ENCODE measurements around the gene LTBP2.

The LTBP2 gene

GRCh38 chr14:74524076-74524811 lies 87.8 kb downstream of the LTBP2 start:
- DNase-seq = no peak

- DNase-seq = no peak
Measured at GRCh38 chr14:74522740-74523139, 89.3 kb downstream of the LTBP2 start.

- DNase-seq = no peak
Measured at GRCh38 chr14:74521756-74522155, 90.3 kb downstream of the LTBP2 start.

GRCh38 chr14:74519316-74520074 lies 92.5 kb downstream of the LTBP2 start:
- DNase-seq = peak in 1 of 2 experiments; percentile 35

- no peak for DNase-seq
Measured at GRCh38 chr14:74518221-74518620, 93.8 kb downstream of the LTBP2 start.

GRCh38 chr14:74517731-74518130 lies 94.3 kb downstream of the LTBP2 start:
- DNase-seq = no peak

- no peak for DNase-seq
Measured at GRCh38 chr14:74516451-74517160, 95.4 kb downstream of the LTBP2 start.

GRCh38 chr14:74515891-74516412 lies 96.1 kb downstream of the LTBP2 start:
- DNase-seq = no peak

GRCh38 chr14:74514471-74514941 lies 97.5 kb downstream of the LTBP2 start:
- peak in 1 of 2 experiments; percentile 48 for DNase-seq

- no peak for DNase-seq
Measured at GRCh38 chr14:74511966-74512830, 99.8 kb downstream of the LTBP2 start.

- no peak for DNase-seq
Measured at GRCh38 chr14:74510959-74511409, 101.1 kb downstream of the LTBP2 start.

- DNase-seq = no peak
Measured at GRCh38 chr14:74510223-74510931, 101.7 kb downstream of the LTBP2 start.

GRCh38 chr14:74509587-74510222 lies 102.3 kb downstream of the LTBP2 start:
- DNase-seq = no peak

- no peak for DNase-seq
Measured at GRCh38 chr14:74508844-74509428, 103.1 kb downstream of the LTBP2 start.

GRCh38 chr14:74508292-74508731 lies 103.7 kb downstream of the LTBP2 start:
- peak; percentile 72 to 88 for DNase-seq

GRCh38 chr14:74507840-74508239 lies 104.2 kb downstream of the LTBP2 start:
- no peak for DNase-seq

- no peak for DNase-seq
Measured at GRCh38 chr14:74507085-74507484, 105.0 kb downstream of the LTBP2 start.

GRCh38 chr14:74506411-74506851 lies 105.6 kb downstream of the LTBP2 start:
- DNase-seq = no peak

- DNase-seq = no peak
Measured at GRCh38 chr14:74505831-74506230, 106.2 kb downstream of the LTBP2 start.
